ENCODE measurements around the gene HPS1. TPM values are rescaled to one million over a fixed set of nuclear protein-coding genes. Genes with fewer than 3 reads are reported as not detected.

Gene HPS1
- total and polyA plus RNA-seq, 2 of the 4 experiments (the other 2 are of a cell fraction): 14.0 to 55.2 TPM

DNA sequence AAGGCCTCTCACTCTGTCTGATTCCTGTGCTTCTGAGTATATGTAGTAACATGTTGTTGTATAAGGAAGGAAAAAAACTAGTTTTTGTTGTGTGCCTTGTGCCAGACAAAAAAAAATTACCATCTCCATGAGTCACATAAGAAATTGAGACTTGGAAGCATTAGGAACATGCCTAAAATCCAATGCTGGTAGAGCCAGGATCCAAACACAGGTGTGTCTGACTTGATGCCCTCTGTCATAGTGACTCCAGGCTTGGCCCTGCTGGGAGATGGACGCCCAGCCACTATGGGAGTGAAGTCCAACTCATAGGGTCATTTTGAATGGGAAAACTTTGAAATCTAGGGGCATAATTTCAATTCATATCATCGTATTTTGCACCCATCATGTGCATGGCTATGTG lies 69.7 kb downstream of the HPS1 start:
- POLR2A ChIA-PET (ENCODE audit: unreplicated experiment): no interaction called here
- no peak for TF ChIP-seq BHLHE40 (IDR thresholded peaks at IDR 0.05; ENCODE audit: low read depth, low read length)
- TF ChIP-seq CEBPB (IDR thresholded peaks at IDR 0.05; ENCODE audit: low read depth, low read length): no peak
- TF ChIP-seq MAFK (IDR thresholded peaks at IDR 0.05; ENCODE audit: low read depth, low read length): no peak
- no peak for TF ChIP-seq SMC3 (IDR thresholded peaks at IDR 0.05; ENCODE audit: low read depth, low read length)
- no peak for TF ChIP-seq RCOR1 (IDR thresholded peaks at IDR 0.05; ENCODE audit: insufficient replicate concordance, low read length)
- no peak for TF ChIP-seq NFE2L2 (IDR thresholded peaks at IDR 0.05; ENCODE audit: low read depth, low read length)
- TF ChIP-seq RFX5 (IDR thresholded peaks at IDR 0.05; ENCODE audit: low read depth, low read length): no peak
- TF ChIP-seq, protein P1, sequence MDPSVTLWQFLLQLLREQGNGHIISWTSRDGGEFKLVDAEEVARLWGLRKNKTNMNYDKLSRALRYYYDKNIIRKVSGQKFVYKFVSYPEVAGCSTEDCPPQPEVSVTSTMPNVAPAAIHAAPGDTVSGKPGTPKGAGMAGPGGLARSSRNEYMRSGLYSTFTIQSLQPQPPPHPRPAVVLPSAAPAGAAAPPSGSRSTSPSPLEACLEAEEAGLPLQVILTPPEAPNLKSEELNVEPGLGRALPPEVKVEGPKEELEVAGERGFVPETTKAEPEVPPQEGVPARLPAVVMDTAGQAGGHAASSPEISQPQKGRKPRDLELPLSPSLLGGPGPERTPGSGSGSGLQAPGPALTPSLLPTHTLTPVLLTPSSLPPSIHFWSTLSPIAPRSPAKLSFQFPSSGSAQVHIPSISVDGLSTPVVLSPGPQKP (IDR thresholded peaks at IDR 0.05; ENCODE audit: borderline replicate concordance, low read depth, low read length): no peak
- TF ChIP-seq, protein P2, sequence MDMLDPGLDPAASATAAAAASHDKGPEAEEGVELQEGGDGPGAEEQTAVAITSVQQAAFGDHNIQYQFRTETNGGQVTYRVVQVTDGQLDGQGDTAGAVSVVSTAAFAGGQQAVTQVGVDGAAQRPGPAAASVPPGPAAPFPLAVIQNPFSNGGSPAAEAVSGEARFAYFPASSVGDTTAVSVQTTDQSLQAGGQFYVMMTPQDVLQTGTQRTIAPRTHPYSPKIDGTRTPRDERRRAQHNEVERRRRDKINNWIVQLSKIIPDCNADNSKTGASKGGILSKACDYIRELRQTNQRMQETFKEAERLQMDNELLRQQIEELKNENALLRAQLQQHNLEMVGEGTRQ (IDR thresholded peaks at IDR 0.05; ENCODE audit: low read depth, low read length): no peak
- TF ChIP-seq FOS (IDR thresholded peaks at IDR 0.05; ENCODE audit: low read depth, low read length): no peak
- dilution Hi-C loops (cut with HindIII; ENCODE audit: low sequenced_read_pairs, unreplicated experiment): no loop called here

More for the DNA sequence above, 69.7 kb downstream of the HPS1 start:
- no peaks in the 10 kb centered on the region; a peak in 1 of 4 replicates for H3K79me1 ChIP-seq (ENCODE audit: low read depth in 1 of 2, low read length in 2 of 2)
- H4K91ac ChIP-seq (ENCODE audit: insufficient read depth, low read depth, low read length): peak overlapping the region; percentile 62
- H3K9me3 ChIP-seq (ENCODE audit: control insufficient read depth, insufficient read depth, low read length): peaks cover 2% of the 10 kb centered on the region; the same call in 1 of the 2 replicates
- H3K18ac ChIP-seq (ENCODE audit: low read depth, low read length): peak overlapping the region; percentile 26; the same call in 1 of the 2 replicates
- H2AK5ac ChIP-seq (ENCODE audit: low read depth, low read length): peak overlapping the region; percentile 29; the same call in 1 of the 2 replicates
- H2AK9ac ChIP-seq (replicated peaks; ENCODE audit: low read depth, low read length, poor library complexity): no peak overlapping the region
- intact Hi-C loops (cut with micrococcal nuclease) (no loop called here), in situ Hi-C loops (cut with MboI; ENCODE audit: low sequenced_read_pairs) (no loop called here)
- H3K9ac ChIP-seq (ENCODE audit: low read depth, low read length): no peak overlapping the region
- H2AFZ ChIP-seq (replicated peaks; ENCODE audit: low read length, poor library complexity): no peak overlapping the region
- H3K27ac ChIP-seq (ENCODE audit: insufficient read depth, low read length): no peak overlapping the region
- peak overlapping the region; percentile 18; the same call in 2 of the 3 replicates for H2BK15ac ChIP-seq (ENCODE audit: low read depth, low read length)
- no peak overlapping the region for H3K23ac ChIP-seq (ENCODE audit: low read depth, low read length)
- H2BK5ac ChIP-seq (ENCODE audit: low read depth, low read length, poor library complexity, severe bottlenecking): no peak overlapping the region
- no peak overlapping the region for H3K4me2 ChIP-seq (ENCODE audit: low read depth, low read length)
- WGBS, 2 experiments (ENCODE audit: extremely low coverage in 2 of 2, insufficient read length in 1 of 2): no CpG with 5 or more reads among the region's 2 CpGs
- H3K4me3 ChIP-seq (ENCODE audit: insufficient read depth, low read depth, low read length): no peak overlapping the region
- no peak overlapping the region for H3K56ac ChIP-seq (ENCODE audit: extremely low read depth, insufficient read depth, low read length)
- BruUV-seq (replicated peaks): no TSS peak
- no peak overlapping the region for H3K4ac ChIP-seq (ENCODE audit: low read depth, low read length)
- H2BK120ac ChIP-seq (ENCODE audit: low read depth, low read length): peak overlapping the region; percentile 52; the same call in 1 of the 2 replicates
- peak overlapping the region; percentile 26; the same call in 1 of the 2 replicates for H3K14ac ChIP-seq (replicated peaks; ENCODE audit: low read depth, low read length)
- DNase-seq: no peak
- no peak overlapping the region for H4K5ac ChIP-seq (ENCODE audit: low read depth, low read length)
- H4K8ac ChIP-seq (ENCODE audit: low read depth in 2 of 2, low read length in 2 of 2): no peak overlapping the region
- peaks cover 29% of the 10 kb centered on the region for H3K9me1 ChIP-seq (ENCODE audit: insufficient read depth, low read length)
- no peaks in the 10 kb centered on the region for H3K27me3 ChIP-seq (ENCODE audit: control insufficient read depth, insufficient read depth, low read length)
- no peaks in the 10 kb centered on the region for H4K20me1 ChIP-seq (ENCODE audit: insufficient read depth, low read length)
- H3K4me1 ChIP-seq (ENCODE audit: control insufficient read depth, insufficient read depth, low read length): peaks cover 37% of the 10 kb centered on the region
- no peaks in the 10 kb centered on the region for H3K36me3 ChIP-seq (ENCODE audit: control insufficient read depth, insufficient read depth, low read length)
- CTCF ChIA-PET: no interaction called here
- ATAC-seq (ENCODE audit: low read depth): no peak
- peak overlapping the region; percentile 51; the same call in 1 of the 2 replicates for H2BK20ac ChIP-seq (ENCODE audit: low read depth, low read length)

Data from IMR-90 (cell line).